ENCODE results near the gene DUXA. TPM values are rescaled to one million over a fixed set of nuclear protein-coding genes. Genes with fewer than 3 reads are reported as not detected.
"Not testable (repeated sequence)": the region's sequence is repeated elsewhere in the genome, so short reads cannot be mapped to it uniquely, and the experiment has no call there.

DUXA gene
- not detected for total RNA-seq
- not detected for polyA plus RNA-seq (ENCODE audit: insufficient read length in 2 of 2)
- long read RNA-seq, donor 1 = 0 reads
- long read RNA-seq, donor 2 = 0 reads
- long read RNA-seq, donor 3 = 0 reads
- long read RNA-seq, donor 4 = 0 reads

GRCh38 chr19:57167385-57167784 lies at the start of gene DUXA:
Gene DUXA, minus strand, starts transcription at chr19:57167485. Its CDS starts 42 bp downstream, at chr19:57167443.
- H3K9me3 ChIP-seq (ENCODE audit: control insufficient read depth, insufficient read depth, low read length) = no peaks in the 10 kb centered on the region
- no peak within 1 kb of the TSS for H3K27ac ChIP-seq (ENCODE audit: low read depth, low read length)
- H3K4me1 ChIP-seq (ENCODE audit: control insufficient read depth, insufficient read depth, low read length) = peaks cover 3% of the 10 kb centered on the region
- no peak within 1 kb of the TSS for H3K4me3 ChIP-seq (ENCODE audit: low read depth, low read length)
- DNase-seq (ENCODE audit: low read depth in 4 of 6, low spot score in 6 of 6) = no peak
- 60% methylated on average over 1 of the region's 6 CpGs for WGBS (ENCODE audit: insufficient coverage)
- no peaks in the 10 kb centered on the region for H3K36me3 ChIP-seq (ENCODE audit: control insufficient read depth, insufficient read depth, low read length)
- H3K27me3 ChIP-seq (ENCODE audit: control insufficient read depth, insufficient read depth, low read length) = no peaks in the 10 kb centered on the region

DNA sequence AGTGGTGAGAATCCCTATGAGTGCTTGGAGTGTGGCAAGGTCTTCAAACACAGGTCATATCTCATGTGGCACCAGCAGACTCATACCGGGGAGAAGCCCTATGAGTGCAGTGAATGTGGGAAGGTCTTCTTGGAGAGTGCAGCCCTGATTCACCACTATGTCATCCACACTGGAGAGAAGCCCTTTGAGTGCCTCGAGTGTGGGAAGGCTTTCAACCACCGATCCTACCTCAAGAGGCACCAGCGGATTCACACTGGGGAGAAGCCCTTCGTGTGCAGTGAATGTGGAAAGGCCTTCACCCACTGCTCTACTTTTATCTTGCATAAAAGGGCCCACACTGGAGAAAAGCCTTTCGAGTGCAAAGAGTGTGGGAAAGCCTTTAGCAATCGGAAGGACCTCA lies 44.8 kb upstream of the DUXA start:
- Histone ChIP-seq H3K36me3 (ENCODE audit: control insufficient read depth, insufficient read depth, low read length) (peaks cover 40% of the 10 kb centered on the region), H3K4me3 (ENCODE audit: low read depth, low read length) (no peak overlapping the region), H3K9me3 (ENCODE audit: control insufficient read depth, insufficient read depth, low read length) (no peaks in the 10 kb centered on the region), H3K4me1 (ENCODE audit: control insufficient read depth, insufficient read depth, low read length) (peaks cover 4% of the 10 kb centered on the region), H3K27me3 (ENCODE audit: control insufficient read depth, insufficient read depth, low read length) (no peaks in the 10 kb centered on the region), H3K27ac (ENCODE audit: low read depth, low read length) (no peak overlapping the region)
- no peak for DNase-seq (ENCODE audit: low read depth in 4 of 6, low spot score in 6 of 6)
- WGBS (ENCODE audit: insufficient coverage) = 92% methylated on average over 2 of the region's 7 CpGs

DNA sequence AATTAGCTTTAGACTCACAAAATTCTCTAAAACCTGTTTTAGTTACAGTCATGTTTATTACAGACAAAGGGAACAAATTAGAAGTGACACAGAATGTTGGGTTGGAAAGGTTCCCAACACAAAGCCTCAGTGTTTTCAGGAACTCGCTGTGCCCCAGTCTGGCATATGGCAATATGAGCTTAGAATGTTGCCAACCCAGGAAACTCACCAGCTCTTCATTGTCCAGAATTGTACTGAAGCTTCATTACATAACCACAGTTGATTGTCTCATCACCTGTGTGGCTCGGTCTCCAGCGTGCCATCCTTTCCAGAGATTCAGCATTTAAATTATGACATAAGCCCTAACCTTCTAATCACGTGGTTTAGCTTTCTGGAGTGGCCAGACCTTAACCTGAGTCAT lies 43.1 kb upstream of the DUXA start:
- WGBS (ENCODE audit: insufficient coverage) = 93% methylated on average over 4 of the region's 4 CpGs
- H3K36me3 ChIP-seq (ENCODE audit: control insufficient read depth, insufficient read depth, low read length) = peaks cover 50% of the 10 kb centered on the region
- DNase-seq (ENCODE audit: low read depth in 4 of 6, low spot score in 6 of 6) = no peak

GRCh38 chr19:57202160-57202559 lies 34.9 kb upstream of the DUXA start:
- DNase-seq (ENCODE audit: low read depth in 4 of 6, low spot score in 6 of 6) = no peak
- H3K27ac ChIP-seq (ENCODE audit: low read depth, low read length) = no peak overlapping the region
- peaks cover 47% of the 10 kb centered on the region for H3K36me3 ChIP-seq (ENCODE audit: control insufficient read depth, insufficient read depth, low read length)
- no peak overlapping the region for H3K4me3 ChIP-seq (ENCODE audit: low read depth, low read length)
- no peaks in the 10 kb centered on the region for H3K27me3 ChIP-seq (ENCODE audit: control insufficient read depth, insufficient read depth, low read length)
- no peaks in the 10 kb centered on the region for H3K4me1 ChIP-seq (ENCODE audit: control insufficient read depth, insufficient read depth, low read length)
- no peaks in the 10 kb centered on the region for H3K9me3 ChIP-seq (ENCODE audit: control insufficient read depth, insufficient read depth, low read length)
- no CpG with 5 or more reads among the region's 5 CpGs for WGBS (ENCODE audit: insufficient coverage)

More for the DNA sequence above, 43.1 kb upstream of the DUXA start:
- Histone ChIP-seq H3K4me3 (ENCODE audit: low read depth, low read length) (no peak overlapping the region), H3K4me1 (ENCODE audit: control insufficient read depth, insufficient read depth, low read length) (no peaks in the 10 kb centered on the region), H3K9me3 (ENCODE audit: control insufficient read depth, insufficient read depth, low read length) (no peaks in the 10 kb centered on the region), H3K27ac (ENCODE audit: low read depth, low read length) (no peak overlapping the region), H3K27me3 (ENCODE audit: control insufficient read depth, insufficient read depth, low read length) (no peaks in the 10 kb centered on the region)

DNA sequence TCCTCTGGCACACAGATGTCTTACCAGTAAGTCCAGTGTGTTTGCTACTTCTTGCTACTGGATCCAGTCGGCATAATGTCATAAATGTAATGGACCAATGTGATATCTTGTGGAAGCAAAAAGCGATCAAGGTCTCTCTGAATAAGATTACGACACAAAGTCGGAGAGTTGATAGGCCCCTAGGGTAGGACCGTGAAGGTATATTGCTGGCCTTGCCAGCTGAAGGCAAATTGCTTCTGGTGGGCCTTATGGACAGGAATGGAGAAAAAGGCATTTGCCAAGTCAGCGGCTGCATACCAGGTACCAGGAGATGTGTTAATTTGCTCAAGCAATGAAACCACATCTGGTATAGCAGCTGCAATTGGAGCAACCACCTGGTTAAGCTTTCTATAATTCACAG lies 30.6 kb upstream of the DUXA start:
- WGBS (ENCODE audit: insufficient coverage) = 86% methylated on average over 5 of the region's 6 CpGs
- H3K27ac ChIP-seq (ENCODE audit: low read depth, low read length); H3K4me3 ChIP-seq (ENCODE audit: low read depth, low read length); H3K9me3 ChIP-seq (ENCODE audit: control insufficient read depth, insufficient read depth, low read length); H3K27me3 ChIP-seq (ENCODE audit: control insufficient read depth, insufficient read depth, low read length); H3K4me1 ChIP-seq (ENCODE audit: control insufficient read depth, insufficient read depth, low read length): not testable (repeated sequence)
- DNase-seq (ENCODE audit: low read depth in 4 of 6, low spot score in 6 of 6) = peak in 1 of 6 donors; percentile 2
- H3K36me3 ChIP-seq (ENCODE audit: control insufficient read depth, insufficient read depth, low read length) = peaks cover 56% of the 10 kb centered on the region

DNA sequence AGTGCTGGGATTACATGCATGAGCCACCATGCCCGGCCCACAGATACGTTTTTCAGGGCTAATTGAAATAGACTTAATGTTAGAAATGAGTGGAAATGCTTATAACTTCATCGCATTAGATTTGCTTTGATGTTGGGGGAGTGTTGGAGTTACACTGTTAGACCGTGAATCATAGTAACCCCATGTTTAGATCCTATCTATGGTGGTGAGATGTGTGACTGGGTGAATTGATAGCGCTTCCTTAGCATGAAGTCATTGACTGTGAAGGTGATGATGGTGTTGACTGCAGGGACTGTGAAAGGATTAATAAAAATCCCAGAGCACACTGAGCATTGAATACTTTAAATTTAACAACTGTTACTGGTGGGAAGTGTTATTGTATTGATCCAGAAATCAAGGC lies 25.7 kb upstream of the DUXA start:
- H3K9me3 ChIP-seq (ENCODE audit: control insufficient read depth, insufficient read depth, low read length) = no peaks in the 10 kb centered on the region
- H3K4me3 ChIP-seq (ENCODE audit: low read depth, low read length) = no peak overlapping the region
- H3K27ac ChIP-seq (ENCODE audit: low read depth, low read length) = no peak overlapping the region
- no peak for DNase-seq (ENCODE audit: low read depth in 4 of 6, low spot score in 6 of 6)
- WGBS (ENCODE audit: insufficient coverage) = 71% methylated on average over 2 of the region's 5 CpGs
- H3K4me1 ChIP-seq (ENCODE audit: control insufficient read depth, insufficient read depth, low read length) = peaks cover 16% of the 10 kb centered on the region
- H3K36me3 ChIP-seq (ENCODE audit: control insufficient read depth, insufficient read depth, low read length) = peaks cover 34% of the 10 kb centered on the region
- H3K27me3 ChIP-seq (ENCODE audit: control insufficient read depth, insufficient read depth, low read length) = no peaks in the 10 kb centered on the region

DNA sequence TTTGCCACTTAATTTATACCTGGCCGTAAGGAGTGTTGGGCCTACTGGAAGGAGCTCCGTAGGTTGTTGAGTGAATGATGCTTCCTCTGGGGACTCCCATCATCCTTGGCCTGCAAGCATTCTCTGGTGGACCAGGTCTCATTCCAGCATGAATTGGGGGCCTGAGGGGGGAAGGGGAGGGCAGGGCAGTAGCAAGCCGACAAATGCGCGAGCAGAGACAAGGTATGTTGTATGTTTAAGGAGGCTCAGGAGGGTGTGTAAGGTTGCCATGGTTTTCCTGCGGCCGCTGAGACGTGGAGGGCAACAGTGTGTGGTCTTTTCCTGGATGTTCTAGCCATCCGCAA lies 24.8 kb upstream of the DUXA start:
- Histone ChIP-seq H3K4me1 (ENCODE audit: control insufficient read depth, insufficient read depth, low read length) (peaks cover 16% of the 10 kb centered on the region), H3K27ac (ENCODE audit: low read depth, low read length) (no peak overlapping the region), H3K4me3 (ENCODE audit: low read depth, low read length) (peak overlapping the region; percentile 73), H3K36me3 (ENCODE audit: control insufficient read depth, insufficient read depth, low read length) (peaks cover 30% of the 10 kb centered on the region), H3K27me3 (ENCODE audit: control insufficient read depth, insufficient read depth, low read length) (no peaks in the 10 kb centered on the region), H3K9me3 (ENCODE audit: control insufficient read depth, insufficient read depth, low read length) (peaks cover under 1% of the 10 kb centered on the region)
- 0% methylated on average over 8 of the region's 9 CpGs for WGBS (ENCODE audit: insufficient coverage)
- peak in 1 of 6 donors; percentile 24 for DNase-seq (ENCODE audit: low read depth in 4 of 6, low spot score in 6 of 6)

DNA sequence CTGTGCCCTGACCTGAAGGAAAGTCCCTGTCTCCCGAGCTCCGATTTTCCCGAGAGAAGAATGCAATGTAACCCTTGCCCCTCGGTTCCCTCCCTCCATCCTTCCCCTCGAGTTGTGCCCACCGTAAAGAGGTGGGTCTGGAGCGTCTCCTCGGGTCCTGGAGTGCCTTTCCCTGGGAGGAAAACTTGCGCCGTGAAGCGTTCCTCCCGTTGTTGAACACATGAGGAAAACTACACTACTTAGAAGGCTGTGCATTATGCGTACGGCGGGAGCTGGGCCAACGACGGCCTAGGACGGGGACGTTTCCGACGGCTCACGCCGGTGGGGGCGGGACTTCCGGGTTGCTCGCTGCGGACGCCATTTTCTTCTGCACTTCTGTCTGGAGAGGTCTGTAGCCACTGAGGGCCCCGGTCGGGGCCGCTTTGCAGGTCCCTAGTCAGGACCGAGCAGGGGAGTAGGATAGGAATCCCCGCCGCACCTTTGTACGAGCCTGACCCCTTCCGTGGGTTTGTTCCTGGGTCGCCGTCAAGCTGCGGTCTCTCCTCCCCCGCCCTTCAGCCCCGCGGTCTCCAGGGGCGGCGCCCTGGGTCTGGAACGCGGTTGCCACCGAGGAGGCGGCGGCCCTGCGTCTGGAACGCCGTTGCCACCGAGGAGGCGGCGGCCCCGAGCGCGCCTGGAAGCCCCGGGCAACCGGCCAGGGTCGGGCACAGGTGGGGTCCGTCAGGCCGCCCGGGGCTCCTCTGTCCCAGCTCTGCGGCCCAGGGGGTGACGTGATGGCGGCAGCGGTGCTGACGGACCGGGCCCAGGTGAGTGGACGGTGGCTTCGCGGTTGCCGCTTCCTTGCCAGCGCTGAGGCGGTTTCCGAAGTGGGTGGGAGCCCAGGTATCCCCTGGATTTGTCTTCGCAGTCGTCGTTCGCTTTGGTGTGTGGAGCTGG lies 24.1 kb upstream of the DUXA start, which contains the start of gene ZNF264:
ZNF264 (plus strand) TSS at position 360 of the 936 bp plus-strand sequence; CDS start at position 774, 414 bp downstream.
- Histone ChIP-seq H3K4me1 (ENCODE audit: control insufficient read depth, insufficient read depth, low read length) (peaks cover 16% of the 10 kb centered on the region), H3K4me3 (ENCODE audit: low read depth, low read length) (peak within 1 kb of the TSS; percentile 73), H3K9me3 (ENCODE audit: control insufficient read depth, insufficient read depth, low read length) (peaks cover 2% of the 10 kb centered on the region), H3K27me3 (ENCODE audit: control insufficient read depth, insufficient read depth, low read length) (no peaks in the 10 kb centered on the region), H3K27ac (ENCODE audit: low read depth, low read length) (peak within 1 kb of the TSS; percentile 89), H3K36me3 (ENCODE audit: control insufficient read depth, insufficient read depth, low read length) (peaks cover 24% of the 10 kb centered on the region)
- under 1% methylated on average over 79 of the region's 81 CpGs for WGBS (ENCODE audit: insufficient coverage)
- peak; percentile 67 to 97 (median 86) for DNase-seq (ENCODE audit: low read depth in 4 of 6, low spot score in 6 of 6)

DNA sequence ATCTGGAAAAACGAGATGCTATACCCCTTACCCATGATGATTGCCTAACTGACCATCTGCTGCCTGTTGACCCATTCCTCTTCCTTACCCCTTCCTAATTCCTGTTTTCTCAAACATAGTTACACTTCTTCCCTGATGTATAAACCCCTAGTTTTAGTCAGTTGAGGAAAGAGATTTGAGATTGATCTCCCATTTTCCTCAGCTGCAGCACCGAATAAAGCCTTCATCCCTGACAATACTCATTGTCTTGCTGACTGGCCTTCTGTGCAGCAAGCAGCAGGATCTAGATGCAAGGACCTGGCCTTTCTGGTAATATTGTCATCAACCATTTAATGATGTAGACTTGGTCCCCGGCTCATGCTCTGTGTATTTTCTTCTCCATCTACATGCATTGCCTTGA lies 23.0 kb upstream of the DUXA start:
- H3K9me3 ChIP-seq (ENCODE audit: control insufficient read depth, insufficient read depth, low read length) = peaks cover 2% of the 10 kb centered on the region
- H3K4me3 ChIP-seq (ENCODE audit: low read depth, low read length) = no peak overlapping the region
- no peak overlapping the region for H3K27ac ChIP-seq (ENCODE audit: low read depth, low read length)
- 94% methylated on average over 2 of the region's 3 CpGs for WGBS (ENCODE audit: insufficient coverage)
- no peak for DNase-seq (ENCODE audit: low read depth in 4 of 6, low spot score in 6 of 6)
- H3K27me3 ChIP-seq (ENCODE audit: control insufficient read depth, insufficient read depth, low read length) = no peaks in the 10 kb centered on the region
- H3K36me3 ChIP-seq (ENCODE audit: control insufficient read depth, insufficient read depth, low read length) = peaks cover 18% of the 10 kb centered on the region
- H3K4me1 ChIP-seq (ENCODE audit: control insufficient read depth, insufficient read depth, low read length) = peaks cover 16% of the 10 kb centered on the region

Measured in spinal cord (tissue), 10 donors.